MV-4-11 (cell line): ENCODE results near the gene PLIN1.

Source experiments
- DNase-seq: peaks from one replicate; lab custom pipeline; 2025; lab: John Stamatoyannopoulos, UW

PLIN1 gene

GRCh38 chr15:89672221-89673164 lies 6.7 kb downstream of the PLIN1 start:
- DNase-seq = no peak

- no peak for DNase-seq
Measured at GRCh38 chr15:89671687-89672086, 7.5 kb downstream of the PLIN1 start.

- no peak for DNase-seq
Measured at GRCh38 chr15:89670971-89671560, 8.1 kb downstream of the PLIN1 start.

- no peak for DNase-seq
Measured at GRCh38 chr15:89669941-89670340, 9.2 kb downstream of the PLIN1 start.

DNA sequence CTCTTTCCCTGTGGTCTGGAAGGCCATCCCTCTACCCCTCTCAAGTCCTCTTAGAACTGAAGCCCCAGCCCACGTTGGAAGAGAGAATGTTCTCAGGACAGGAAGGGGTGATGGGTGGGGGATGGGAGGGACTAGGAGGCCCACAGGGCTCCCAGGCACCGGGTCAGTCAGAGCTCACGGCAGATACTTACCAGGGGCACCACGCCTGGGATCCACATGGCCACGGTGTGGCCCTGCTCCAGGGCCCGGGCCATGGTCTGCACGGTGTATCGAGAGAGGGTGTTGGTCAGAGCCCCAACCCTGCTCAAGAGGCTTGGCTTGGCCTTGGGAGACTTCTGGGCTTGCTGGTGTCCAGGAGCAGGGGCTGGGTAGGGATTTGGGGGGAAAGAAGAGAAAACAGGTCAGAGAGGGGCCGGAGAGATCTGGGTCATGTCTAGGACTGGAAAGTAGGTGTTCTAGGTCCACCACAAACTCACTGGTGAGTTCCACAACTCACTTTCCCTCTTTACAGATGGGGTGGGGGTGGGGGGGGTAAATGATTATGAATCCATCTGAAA lies 9.8 kb downstream of the PLIN1 start:
- DNase-seq = no peak

- DNase-seq = no peak
Measured at GRCh38 chr15:89668171-89668570, 11.0 kb downstream of the PLIN1 start.

DNA sequence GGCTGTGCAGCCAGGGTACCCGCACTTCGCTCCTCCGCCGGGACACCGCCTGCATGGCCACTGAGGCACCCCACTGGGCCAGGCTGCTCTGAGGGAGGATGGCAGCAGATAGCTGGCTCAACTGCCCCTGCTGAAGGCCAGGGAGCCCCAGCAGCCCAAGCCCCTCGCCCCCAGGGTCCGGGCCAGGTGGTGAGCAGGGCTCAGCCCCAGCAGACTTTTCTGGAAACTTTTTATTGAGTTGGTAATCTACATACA lies 11.5 kb downstream of the PLIN1 start:
- no peak for DNase-seq

- no peak for DNase-seq
Measured at GRCh38 chr15:89666858-89667705, 12.1 kb downstream of the PLIN1 start.

DNA sequence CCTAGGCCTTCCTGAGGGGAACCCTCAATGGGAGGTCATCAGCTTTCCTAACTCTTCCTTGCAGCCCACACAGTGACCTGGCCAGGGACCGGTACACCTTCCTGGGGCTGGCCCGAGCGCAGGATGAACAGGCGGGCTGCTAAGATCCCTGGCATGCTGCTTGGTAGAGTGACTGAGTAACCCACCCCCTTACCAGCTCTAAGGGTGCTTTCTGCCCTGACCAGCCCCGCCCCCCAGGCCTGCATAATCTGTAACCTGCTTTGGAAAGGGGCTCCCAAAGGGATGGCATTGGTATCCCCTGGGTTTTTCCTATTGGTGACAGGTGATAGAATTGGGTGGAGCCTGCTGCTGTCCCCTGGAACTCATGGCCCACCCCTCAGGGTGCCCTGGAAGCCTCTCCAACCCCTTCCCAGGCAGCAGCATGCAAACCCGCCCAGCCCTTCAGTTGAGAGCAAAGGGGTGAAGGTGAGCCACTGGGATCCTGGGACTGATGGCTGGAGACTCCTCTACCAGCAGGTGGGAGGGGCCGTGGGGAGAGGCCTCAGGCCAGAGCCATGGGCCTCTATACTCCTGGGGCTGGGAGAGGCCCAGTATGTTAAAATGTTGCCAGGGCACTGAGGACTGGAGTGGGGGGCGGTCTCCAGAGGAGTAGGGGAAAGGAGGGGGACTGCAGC lies 12.8 kb downstream of the PLIN1 start:
- DNase-seq = no peak

DNA sequence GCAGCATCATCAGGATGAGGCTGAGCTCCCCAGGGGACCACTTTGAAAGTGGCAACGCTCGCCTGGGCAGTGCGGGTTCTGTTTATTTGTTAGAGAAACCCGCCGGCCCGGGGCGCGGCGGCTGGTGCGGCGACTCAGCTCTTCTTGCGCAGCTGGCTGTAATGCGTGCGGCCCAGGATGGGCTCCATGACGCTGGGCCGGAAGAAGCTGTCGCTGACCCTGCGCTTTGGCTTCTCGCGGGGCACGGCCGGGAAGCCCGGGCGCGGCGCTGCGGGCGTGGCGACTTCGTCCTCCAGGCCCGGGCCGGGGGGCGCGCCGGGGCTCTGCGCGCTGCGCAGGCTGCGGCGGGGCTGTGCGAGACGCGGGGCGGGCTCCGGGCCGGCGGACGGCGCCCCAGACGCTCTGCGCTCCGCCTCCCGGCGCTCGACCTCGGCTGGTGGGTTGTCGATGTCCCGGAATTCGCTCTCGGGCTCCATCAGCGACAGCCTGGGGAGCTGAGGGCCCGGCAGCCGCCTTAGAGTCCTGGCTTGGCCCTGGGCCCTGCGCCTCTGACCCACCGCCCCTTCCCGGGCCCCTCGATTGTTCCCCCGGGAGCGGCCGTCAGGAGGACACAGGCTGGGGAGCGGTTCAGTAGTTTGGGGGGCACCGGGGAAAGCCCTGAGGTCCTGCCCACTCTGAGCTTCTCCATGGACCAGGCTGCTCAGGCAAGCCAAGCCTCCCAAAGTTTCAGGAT lies 13.6 kb downstream of the PLIN1 start:
- DNase-seq = no peak

- DNase-seq = no peak
Measured at GRCh38 chr15:89664441-89665350, 14.5 kb downstream of the PLIN1 start.

- no peak for DNase-seq
Measured at GRCh38 chr15:89662893-89663626, 16.1 kb downstream of the PLIN1 start.

DNA sequence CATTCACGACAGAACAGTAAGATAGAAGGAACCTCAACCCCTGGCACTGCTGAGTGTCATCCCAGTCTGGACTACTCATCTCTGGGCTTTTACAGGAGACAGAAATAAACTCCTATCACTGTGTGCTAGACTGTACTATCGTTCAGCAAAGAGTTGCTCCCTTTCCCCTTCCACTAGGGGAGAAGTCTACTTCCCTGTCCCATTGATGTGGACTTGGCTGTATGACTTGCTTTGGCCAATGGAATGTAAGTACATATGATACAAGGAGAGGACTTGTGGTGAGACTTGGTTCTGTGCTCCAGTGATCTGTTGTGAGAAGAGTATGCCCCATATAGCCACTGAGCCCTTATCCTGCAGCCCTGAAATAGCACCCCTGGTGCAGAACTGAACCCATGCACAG lies 18.6 kb downstream of the PLIN1 start:
- DNase-seq = no peak

DNA sequence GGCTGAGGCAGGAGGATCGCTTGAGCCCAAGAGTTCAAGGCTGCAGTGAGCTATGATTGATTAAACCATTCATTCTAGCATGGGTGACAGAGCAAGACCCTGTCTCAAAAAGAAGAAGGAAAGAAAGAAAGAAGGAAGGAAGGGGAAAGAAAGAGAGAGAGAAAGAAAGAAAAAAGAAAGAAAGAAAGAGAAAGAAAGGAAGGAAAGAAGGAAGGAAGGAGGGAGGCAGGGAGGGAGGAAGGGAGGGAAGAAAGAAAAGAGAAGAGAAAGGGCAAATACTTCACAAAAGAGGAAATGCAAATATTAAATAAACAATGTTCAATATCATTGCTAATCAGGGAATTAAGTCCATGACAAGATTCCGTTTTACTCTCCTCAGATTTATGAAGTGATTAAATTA lies 19.9 kb downstream of the PLIN1 start:
- DNase-seq = no peak

DNA sequence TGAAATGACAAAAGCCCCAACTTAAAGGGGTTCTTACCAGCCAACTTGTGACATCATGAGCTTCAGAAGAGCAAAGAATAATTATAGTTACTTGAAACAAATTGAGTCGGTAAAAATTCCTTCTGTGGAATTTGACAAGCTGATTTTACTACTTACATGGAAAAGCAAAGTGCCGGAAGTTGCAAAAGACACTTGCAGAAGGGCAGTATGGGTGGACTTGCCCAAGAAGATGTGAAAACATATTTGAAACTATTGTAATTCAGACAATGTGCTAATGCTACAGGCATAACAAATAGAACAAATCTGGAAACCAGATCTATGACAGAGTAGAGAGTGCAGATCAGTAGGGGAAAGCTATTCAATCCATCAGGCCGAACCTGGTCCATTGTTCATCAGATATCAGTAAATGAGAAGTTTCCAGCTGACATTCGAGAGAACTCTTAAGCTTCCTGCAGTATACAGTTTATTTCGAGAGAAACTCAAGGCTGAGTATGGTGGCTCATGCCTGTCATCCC lies 21.4 kb downstream of the PLIN1 start:
- DNase-seq = no peak

- peak; percentile 22 for DNase-seq
Measured at GRCh38 chr15:89656116-89656815, 22.9 kb downstream of the PLIN1 start.

GRCh38 chr15:89654847-89655805 lies 24.0 kb downstream of the PLIN1 start, which contains the start of gene KIF7:
TSS of gene KIF7 (minus strand) at chr15:89655467. CDS start at chr15:89652930, 2,537 bp downstream.
- DNase-seq = no peak
